ENCODE measurements around the gene ZNF425. TPM values are rescaled to one million over a fixed set of nuclear protein-coding genes. Genes with fewer than 3 reads are reported as not detected.

ZNF425 gene
- polyA plus RNA-seq, 3 donors = 0.15 to 0.17 TPM; not detected in 1

GRCh38 chr7:149077594-149077993 lies 48.5 kb downstream of the ZNF425 start:
- Histone ChIP-seq H3K27ac (ENCODE audit: low read depth in 1 of 2, low read length in 2 of 2) (no peak overlapping the region), H3K4me3 (replicated peaks in 1 of 3; ENCODE audit: low read depth in 2 of 3, low read length in 3 of 3) (no peak overlapping the region), H3K79me2 (ENCODE audit: insufficient read depth, low read length) (no peaks in the 10 kb centered on the region), H3K4me1 (ENCODE audit: control insufficient read depth in 1 of 2, insufficient read depth in 2 of 2, low read length in 2 of 2) (peaks cover 7 to 11% of the 10 kb centered on the region in 2 donors), H3K27me3 (ENCODE audit: control insufficient read depth in 2 of 2, insufficient read depth in 2 of 2, low read length in 2 of 2) (no peaks in the 10 kb centered on the region), H3K9ac (ENCODE audit: insufficient read depth, low read length, poor library complexity, severe bottlenecking) (no peak overlapping the region), H4K20me1 (ENCODE audit: insufficient read depth, low read length) (no peaks in the 10 kb centered on the region), H3K9me3 (replicated peaks in 1 of 2; ENCODE audit: control insufficient read depth in 1 of 2, insufficient read depth in 1 of 2, low read length in 2 of 2) (no peaks in the 10 kb centered on the region), H2AFZ (ENCODE audit: insufficient read depth, low read depth, low read length, poor library complexity, severe bottlenecking) (no peak overlapping the region), H3K36me3 (replicated peaks in 1 of 2; ENCODE audit: control insufficient read depth in 1 of 2, insufficient read depth in 2 of 2, low read length in 2 of 2) (peaks cover 7 to 25% of the 10 kb centered on the region in 2 donors), H3K4me2 (replicated peaks; ENCODE audit: extremely low read depth, low read length, poor library complexity, severe bottlenecking) (no peak overlapping the region)
- peaks cover 0 to 8% (median 3%) of the 10 kb centered on the region in 7 donors for H3K9me3 Mint-ChIP-seq
- peaks cover 18 to 37% of the 10 kb centered on the region in 2 donors for H3K36me3 Mint-ChIP-seq
- 82% methylated on average over 4 of the region's 9 CpGs for WGBS (ENCODE audit: insufficient coverage)
- H3K4me3 Mint-ChIP-seq = no peak overlapping the region
- no peak for DNase-seq
- H3K4me1 Mint-ChIP-seq = peaks cover 9% of the 10 kb centered on the region
- no peak overlapping the region for H3K27ac Mint-ChIP-seq
- H3K27me3 Mint-ChIP-seq (ENCODE audit: low read depth in 3 of 3) = no peaks in the 10 kb centered on the region
- intact Hi-C loops (cut with micrococcal nuclease) = no loop called here
- TF ChIP-seq, protein P1, sequence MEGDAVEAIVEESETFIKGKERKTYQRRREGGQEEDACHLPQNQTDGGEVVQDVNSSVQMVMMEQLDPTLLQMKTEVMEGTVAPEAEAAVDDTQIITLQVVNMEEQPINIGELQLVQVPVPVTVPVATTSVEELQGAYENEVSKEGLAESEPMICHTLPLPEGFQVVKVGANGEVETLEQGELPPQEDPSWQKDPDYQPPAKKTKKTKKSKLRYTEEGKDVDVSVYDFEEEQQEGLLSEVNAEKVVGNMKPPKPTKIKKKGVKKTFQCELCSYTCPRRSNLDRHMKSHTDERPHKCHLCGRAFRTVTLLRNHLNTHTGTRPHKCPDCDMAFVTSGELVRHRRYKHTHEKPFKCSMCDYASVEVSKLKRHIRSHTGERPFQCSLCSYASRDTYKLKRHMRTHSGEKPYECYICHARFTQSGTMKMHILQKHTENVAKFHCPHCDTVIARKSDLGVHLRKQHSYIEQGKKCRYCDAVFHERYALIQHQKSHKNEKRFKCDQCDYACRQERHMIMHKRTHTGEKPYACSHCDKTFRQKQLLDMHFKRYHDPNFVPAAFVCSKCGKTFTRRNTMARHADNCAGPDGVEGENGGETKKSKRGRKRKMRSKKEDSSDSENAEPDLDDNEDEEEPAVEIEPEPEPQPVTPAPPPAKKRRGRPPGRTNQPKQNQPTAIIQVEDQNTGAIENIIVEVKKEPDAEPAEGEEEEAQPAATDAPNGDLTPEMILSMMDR (IDR thresholded peaks at IDR 0.05) = no peak

GRCh38 chr7:149075286-149075685 lies 50.8 kb downstream of the ZNF425 start:
- Mint-ChIP-seq H3K27me3 (ENCODE audit: low read depth in 3 of 3) (no peaks in the 10 kb centered on the region), H3K36me3 (peaks cover 33 to 52% of the 10 kb centered on the region in 2 donors), H3K9me3 (peaks cover 0 to 6% (median 0%) of the 10 kb centered on the region in 7 donors), H3K4me3 (no peak overlapping the region), H3K27ac (peak overlapping the region in 1 of 7 donors; percentile 15), H3K4me1 (peaks cover 9% of the 10 kb centered on the region)
- Histone ChIP-seq H3K4me3 (replicated peaks in 1 of 3; ENCODE audit: low read depth in 2 of 3, low read length in 3 of 3) (no peak overlapping the region), H3K4me1 (ENCODE audit: control insufficient read depth in 1 of 2, insufficient read depth in 2 of 2, low read length in 2 of 2) (peaks cover 7 to 11% of the 10 kb centered on the region in 2 donors), H3K27ac (ENCODE audit: low read depth in 1 of 2, low read length in 2 of 2) (no peak overlapping the region), H3K27me3 (ENCODE audit: control insufficient read depth in 2 of 2, insufficient read depth in 2 of 2, low read length in 2 of 2) (no peaks in the 10 kb centered on the region), H3K4me2 (replicated peaks; ENCODE audit: extremely low read depth, low read length, poor library complexity, severe bottlenecking) (no peak overlapping the region), H3K79me2 (ENCODE audit: insufficient read depth, low read length) (no peaks in the 10 kb centered on the region), H4K20me1 (ENCODE audit: insufficient read depth, low read length) (no peaks in the 10 kb centered on the region), H3K9me3 (replicated peaks in 1 of 2; ENCODE audit: control insufficient read depth in 1 of 2, insufficient read depth in 1 of 2, low read length in 2 of 2) (no peaks in the 10 kb centered on the region), H2AFZ (ENCODE audit: insufficient read depth, low read depth, low read length, poor library complexity, severe bottlenecking) (no peak overlapping the region), H3K36me3 (replicated peaks in 1 of 2; ENCODE audit: control insufficient read depth in 1 of 2, insufficient read depth in 2 of 2, low read length in 2 of 2) (peaks cover 30 to 44% of the 10 kb centered on the region in 2 donors), H3K9ac (ENCODE audit: insufficient read depth, low read length, poor library complexity, severe bottlenecking) (no peak overlapping the region)
- WGBS (ENCODE audit: insufficient coverage) = no CpG with 5 or more reads among the region's 2 CpGs
- TF ChIP-seq, protein P1 (IDR thresholded peaks at IDR 0.05) = no peak
- intact Hi-C loops (cut with micrococcal nuclease) = no loop called here
- DNase-seq = no peak
